Measurements from ENCODE around the gene ITGB7. TPM values are rescaled to one million over a fixed set of nuclear protein-coding genes. Genes with fewer than 3 reads are reported as not detected.

The ITGB7 gene
- total and polyA plus RNA-seq, 2 of the 4 experiments (the other 2 are of a cell fraction): 0.18 to 0.44 TPM

DNA sequence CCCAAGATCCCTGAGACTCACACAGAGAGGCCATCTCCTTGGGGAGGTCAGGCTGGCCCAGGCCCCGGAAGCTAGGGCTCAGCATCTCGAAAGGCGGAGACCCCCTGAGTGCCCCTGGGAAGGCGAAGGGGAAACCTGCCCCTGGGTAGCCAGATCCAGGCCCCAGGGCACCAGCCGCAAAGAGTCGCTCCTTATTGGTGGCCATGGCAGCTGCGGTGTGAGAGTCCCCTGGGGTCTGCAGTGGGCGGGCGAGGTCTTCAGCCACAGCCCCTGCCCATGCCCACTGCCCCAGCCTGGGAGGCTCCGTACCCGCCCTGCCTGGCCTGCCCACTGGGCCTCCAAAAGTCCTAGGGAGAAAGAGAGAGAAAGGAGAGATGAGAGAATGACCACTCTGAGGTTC lies 20.3 kb upstream of the ITGB7 start:
- POLR2A ChIA-PET (ENCODE audit: unreplicated experiment): no interaction called here
- H2AK5ac ChIP-seq (ENCODE audit: low read depth, low read length): no peak overlapping the region
- no peak overlapping the region for H4K8ac ChIP-seq (ENCODE audit: low read depth in 2 of 2, low read length in 2 of 2)
- H3K56ac ChIP-seq (ENCODE audit: extremely low read depth, insufficient read depth, low read length): no peak overlapping the region
- ATAC-seq (ENCODE audit: low read depth) (no peak), DNase-seq (no peak)
- WGBS, 2 experiments (ENCODE audit: extremely low coverage in 2 of 2, insufficient read length in 1 of 2): 76% methylated on average over 3 of the region's 11 CpGs; no CpG with 5 or more reads in 1 of the 2 experiments
- in situ Hi-C loops (cut with MboI; ENCODE audit: low sequenced_read_pairs): no loop called here
- peaks cover 30% of the 10 kb centered on the region for H3K9me1 ChIP-seq (ENCODE audit: insufficient read depth, low read length)
- no peak overlapping the region for H3K4me3 ChIP-seq (ENCODE audit: insufficient read depth, low read depth, low read length)
- H3K36me3 ChIP-seq (ENCODE audit: control insufficient read depth, insufficient read depth, low read length): peaks cover 4% of the 10 kb centered on the region; the same call in 1 of the 2 replicates
- TF ChIP-seq SMC3 (IDR thresholded peaks at IDR 0.05; ENCODE audit: low read depth, low read length): no peak
- TF ChIP-seq POLR2A (IDR thresholded peaks at IDR 0.05; ENCODE audit: low read depth, low read length): no peak
- no peak for TF ChIP-seq MAFK (IDR thresholded peaks at IDR 0.05; ENCODE audit: low read depth, low read length)
- no peak overlapping the region for H2AK9ac ChIP-seq (replicated peaks; ENCODE audit: low read depth, low read length, poor library complexity)
- no peak overlapping the region for H3K18ac ChIP-seq (ENCODE audit: low read depth, low read length)
- H3K14ac ChIP-seq (replicated peaks; ENCODE audit: low read depth, low read length): no peak overlapping the region
- H2BK15ac ChIP-seq (ENCODE audit: low read depth, low read length): no peak overlapping the region
- CTCF ChIA-PET: no interaction called here
- H3K27ac ChIP-seq (ENCODE audit: insufficient read depth, low read length): no peak overlapping the region
- peaks cover 32% of the 10 kb centered on the region for H3K4me1 ChIP-seq (ENCODE audit: control insufficient read depth, insufficient read depth, low read length)
- H3K9me3 ChIP-seq (ENCODE audit: control insufficient read depth, insufficient read depth, low read length): no peaks in the 10 kb centered on the region
- H3K79me1 ChIP-seq (ENCODE audit: low read depth in 1 of 2, low read length in 2 of 2): peaks cover 5 to 47% of the 10 kb centered on the region in 2 experiments; a peak in 3 of 4 replicates
- BruUV-seq (replicated peaks): no TSS peak
- no peak overlapping the region for H2BK120ac ChIP-seq (ENCODE audit: low read depth, low read length)
- no peak overlapping the region for H2BK5ac ChIP-seq (ENCODE audit: low read depth, low read length, poor library complexity, severe bottlenecking)
- H3K9ac ChIP-seq (ENCODE audit: low read depth, low read length): no peak overlapping the region
- H3K23ac ChIP-seq (ENCODE audit: low read depth, low read length): no peak overlapping the region
- intact Hi-C loops (cut with micrococcal nuclease): no loop called here
- H3K4me2 ChIP-seq (ENCODE audit: low read depth, low read length): no peak overlapping the region
- no peak overlapping the region for H2AFZ ChIP-seq (replicated peaks; ENCODE audit: low read length, poor library complexity)
- no peak overlapping the region for H4K5ac ChIP-seq (ENCODE audit: low read depth, low read length)
- H4K91ac ChIP-seq (ENCODE audit: insufficient read depth, low read depth, low read length): no peak overlapping the region
- H3K27me3 ChIP-seq (ENCODE audit: control insufficient read depth, insufficient read depth, low read length): no peaks in the 10 kb centered on the region
- dilution Hi-C loops (cut with HindIII; ENCODE audit: low sequenced_read_pairs, unreplicated experiment): no loop called here
- no peak overlapping the region for H3K4ac ChIP-seq (ENCODE audit: low read depth, low read length)
- H4K20me1 ChIP-seq (ENCODE audit: insufficient read depth, low read length): no peaks in the 10 kb centered on the region
- H2BK20ac ChIP-seq (ENCODE audit: low read depth, low read length): no peak overlapping the region
